ENCODE measurements around the gene RAB11FIP4.
"Not testable (repeated sequence)": the region's sequence is repeated elsewhere in the genome, so short reads cannot be mapped to it uniquely, and the experiment has no call there.

Gene RAB11FIP4

DNA sequence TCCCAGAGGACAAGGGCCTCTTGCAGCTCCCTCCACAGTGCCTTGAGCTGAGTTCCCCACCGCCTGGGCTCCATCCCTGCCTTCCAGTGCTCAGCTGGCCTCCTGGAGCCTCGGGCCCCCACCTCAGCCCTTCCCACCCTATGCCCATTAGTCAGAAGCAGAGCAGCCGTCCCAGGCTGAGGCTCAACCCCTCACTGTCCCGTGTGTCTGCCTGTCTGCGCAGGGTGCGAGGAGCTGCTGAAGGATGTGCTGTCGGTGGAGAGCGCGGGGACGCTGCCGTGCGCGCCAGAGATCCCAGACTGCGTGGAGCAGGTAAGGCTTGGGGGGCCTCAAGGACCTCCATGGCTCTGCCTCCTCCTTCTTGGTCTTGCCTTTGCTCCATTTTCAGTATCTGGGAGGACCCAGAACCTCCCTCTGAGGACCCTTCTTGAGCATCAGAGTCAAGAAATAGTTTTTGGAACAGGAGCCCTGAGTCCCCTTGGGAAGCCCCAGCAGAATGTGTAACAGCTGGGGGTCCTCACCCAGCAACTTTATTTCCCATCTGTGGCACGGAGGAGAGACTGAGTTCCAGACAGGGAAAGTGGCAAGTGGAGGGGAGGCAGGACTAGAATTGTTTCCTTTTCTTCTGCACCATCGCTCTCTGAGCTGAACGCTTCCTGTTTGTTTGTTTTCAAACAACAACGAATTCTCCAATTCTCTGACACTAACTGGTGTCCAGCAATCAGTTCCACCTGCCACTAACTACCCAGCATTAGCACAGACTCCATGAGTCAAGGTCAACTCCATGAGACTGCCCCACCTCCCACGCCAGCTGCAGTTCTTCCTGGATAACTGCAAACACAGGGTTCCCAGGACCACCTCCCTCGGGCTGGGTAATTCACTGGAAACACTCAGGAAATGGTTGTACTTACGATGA is 42.6 kb downstream of the RAB11FIP4 start:
- no peak for DNase-seq

DNA sequence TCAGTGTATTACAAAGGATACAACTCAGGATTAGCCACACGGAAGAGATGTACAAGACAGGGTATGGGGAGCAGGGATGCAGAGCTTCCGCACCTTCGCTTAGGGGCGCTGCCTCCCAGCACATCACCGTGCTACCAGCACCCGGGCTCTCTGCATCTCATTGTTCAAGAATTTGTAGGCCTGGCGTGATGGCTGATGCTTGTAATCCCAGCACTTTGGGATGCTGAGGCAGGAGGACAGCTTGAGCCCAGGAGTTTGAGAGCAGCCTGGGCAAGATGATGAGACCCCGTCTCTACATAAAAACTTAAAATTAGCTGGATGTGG is 43.2 kb downstream of the RAB11FIP4 start:
- DNase-seq = no peak

DNA sequence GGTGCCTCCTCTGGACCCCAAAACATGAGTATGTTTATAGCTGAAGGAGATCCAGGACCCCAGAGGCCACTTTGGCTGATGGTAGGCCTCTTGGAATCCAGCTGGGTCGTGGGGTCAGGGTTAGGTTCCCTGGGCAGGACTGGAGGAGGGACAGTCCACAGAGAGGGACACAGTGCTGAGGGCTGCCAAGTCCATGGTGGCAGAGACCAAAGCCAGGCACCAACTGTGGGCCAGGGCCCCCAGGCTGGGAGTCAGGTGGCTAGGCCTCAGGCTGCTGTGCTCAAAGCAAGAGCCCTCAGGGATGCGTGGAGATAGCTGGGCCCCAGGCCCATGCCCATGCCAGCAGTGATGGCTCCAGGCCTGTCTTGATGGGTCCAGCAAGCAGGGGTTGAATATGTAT is 44.1 kb downstream of the RAB11FIP4 start:
- DNase-seq = no peak

DNA sequence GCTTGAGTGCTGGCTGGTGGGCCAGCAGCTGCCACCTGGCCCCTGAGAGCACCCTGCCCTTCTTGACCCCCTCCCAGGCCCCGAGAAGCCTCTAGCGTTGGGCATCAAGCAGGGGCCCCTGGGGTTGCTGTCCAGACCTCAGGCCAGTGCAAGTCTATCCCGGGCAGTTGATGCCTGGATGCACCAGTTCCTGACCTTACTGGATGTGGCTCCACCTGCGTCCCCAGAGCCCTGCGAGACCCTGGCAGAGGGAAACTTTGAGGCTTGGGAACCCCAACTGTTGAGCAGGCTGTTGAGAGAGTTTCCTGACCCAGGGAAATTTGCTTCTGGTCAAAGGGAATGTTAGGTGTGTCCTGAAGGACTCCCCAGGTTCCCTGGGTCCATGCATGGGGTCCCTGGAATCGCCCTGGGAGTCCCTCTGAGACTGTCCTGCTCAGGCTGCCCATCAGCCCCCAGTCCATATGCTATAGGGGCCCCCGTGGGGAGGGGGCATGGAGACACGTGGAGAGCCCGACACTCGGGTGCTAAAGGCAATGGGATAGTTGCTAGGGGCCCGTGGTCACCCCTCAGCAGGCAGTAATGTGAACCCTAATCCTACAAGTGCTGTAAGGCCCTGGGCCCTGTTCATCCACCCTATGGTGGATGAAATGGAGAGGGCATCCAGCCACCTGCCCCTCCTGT is 46.4 kb downstream of the RAB11FIP4 start:
- no peak for DNase-seq

DNA sequence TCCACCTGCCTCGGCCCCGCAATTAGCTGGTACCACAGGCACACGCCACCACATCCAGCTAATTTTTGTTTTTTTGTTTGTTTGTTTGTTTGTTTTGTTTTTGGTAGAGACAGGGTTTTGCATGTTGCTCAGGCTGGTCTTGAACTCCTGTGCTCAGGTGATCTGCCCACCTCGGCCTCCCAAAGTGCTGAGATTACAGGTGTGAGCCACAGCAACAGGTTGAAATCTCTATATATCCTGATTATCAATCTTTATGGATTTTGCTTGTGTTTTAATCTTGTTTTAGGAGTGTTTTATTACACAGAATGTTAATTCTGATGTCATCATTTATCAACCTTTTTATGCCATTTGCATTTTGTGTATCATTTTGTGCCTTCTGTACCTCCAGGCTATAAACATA is 48.2 kb downstream of the RAB11FIP4 start:
- no peak for DNase-seq

DNA sequence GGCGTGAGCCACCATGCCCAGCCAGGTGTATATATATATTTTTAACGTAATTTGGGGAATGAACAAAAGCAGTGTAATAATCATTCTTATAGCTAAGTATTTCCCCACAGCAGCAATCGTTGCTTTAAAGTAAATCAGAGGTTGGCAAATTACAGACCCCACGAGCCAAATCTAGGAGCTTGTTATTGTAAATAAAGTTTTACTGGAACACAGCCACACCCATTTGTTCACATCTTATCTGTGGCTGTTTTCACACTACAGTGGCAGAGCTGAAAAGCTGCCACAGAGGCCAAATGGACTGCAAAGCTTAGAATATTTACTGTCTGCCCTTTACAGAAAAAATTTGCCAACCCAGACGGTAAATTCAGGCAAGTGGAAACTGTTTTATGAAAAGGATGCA is 50.8 kb downstream of the RAB11FIP4 start:
- no peak for DNase-seq

DNA sequence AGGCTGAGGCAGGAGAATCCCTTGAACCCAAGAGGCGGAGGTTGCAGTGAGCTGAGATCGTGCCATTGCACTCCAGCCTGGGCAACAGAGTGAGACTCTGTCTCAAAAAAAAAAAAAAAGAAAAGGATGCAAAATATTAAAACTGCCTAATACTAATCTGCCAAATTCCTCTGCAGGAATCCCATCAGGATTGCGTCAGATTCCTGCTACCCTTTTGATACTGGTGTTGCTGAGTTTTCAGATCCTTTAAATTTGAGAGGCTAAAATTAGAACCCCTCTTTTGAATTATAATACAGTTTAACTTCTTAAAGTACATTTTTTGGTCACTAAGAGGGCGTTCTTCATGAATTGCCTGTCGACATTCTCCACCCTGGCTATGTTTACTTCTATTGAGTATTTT is 51.4 kb downstream of the RAB11FIP4 start:
- not testable (repeated sequence) for DNase-seq

DNA sequence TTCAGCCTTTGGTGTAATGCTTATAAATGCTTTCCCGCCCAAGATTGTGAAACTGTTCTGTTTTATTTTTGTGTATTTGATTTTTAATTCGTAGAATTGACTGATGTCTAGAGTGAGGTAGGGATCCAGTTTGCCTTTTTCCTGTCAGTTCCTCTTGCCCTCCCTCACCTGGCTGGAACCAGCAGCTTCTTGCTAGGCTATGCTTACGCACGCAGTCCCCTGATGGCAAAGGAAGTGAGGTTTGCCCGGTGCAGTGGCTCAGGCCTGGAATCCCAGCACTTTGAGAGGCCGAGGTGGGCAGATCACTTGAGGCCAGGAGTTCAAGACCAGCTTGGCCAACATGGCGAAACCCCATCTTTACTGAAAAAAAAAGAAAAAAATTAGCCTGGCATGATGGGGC is 51.9 kb downstream of the RAB11FIP4 start:
- DNase-seq = no peak

DNA sequence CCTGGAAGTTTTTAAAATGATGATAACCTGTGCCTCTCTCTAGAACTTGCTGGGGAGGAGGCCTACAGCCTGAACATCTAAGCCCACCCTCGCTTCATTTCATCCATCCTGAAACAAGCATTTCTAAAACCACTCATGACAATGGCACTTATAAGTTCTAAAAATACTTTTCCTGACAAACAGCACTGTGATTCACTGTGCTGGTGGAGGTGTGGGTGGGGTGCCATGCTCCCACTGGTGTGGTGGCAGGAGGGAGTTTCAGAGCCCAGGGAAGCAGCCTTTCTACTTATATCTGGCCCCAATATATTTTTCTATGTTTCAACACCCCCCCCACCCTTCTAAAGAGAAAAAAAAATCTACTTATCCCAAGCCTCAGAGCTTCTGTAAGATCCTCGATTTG is 52.6 kb downstream of the RAB11FIP4 start:
- DNase-seq = no peak

DNA sequence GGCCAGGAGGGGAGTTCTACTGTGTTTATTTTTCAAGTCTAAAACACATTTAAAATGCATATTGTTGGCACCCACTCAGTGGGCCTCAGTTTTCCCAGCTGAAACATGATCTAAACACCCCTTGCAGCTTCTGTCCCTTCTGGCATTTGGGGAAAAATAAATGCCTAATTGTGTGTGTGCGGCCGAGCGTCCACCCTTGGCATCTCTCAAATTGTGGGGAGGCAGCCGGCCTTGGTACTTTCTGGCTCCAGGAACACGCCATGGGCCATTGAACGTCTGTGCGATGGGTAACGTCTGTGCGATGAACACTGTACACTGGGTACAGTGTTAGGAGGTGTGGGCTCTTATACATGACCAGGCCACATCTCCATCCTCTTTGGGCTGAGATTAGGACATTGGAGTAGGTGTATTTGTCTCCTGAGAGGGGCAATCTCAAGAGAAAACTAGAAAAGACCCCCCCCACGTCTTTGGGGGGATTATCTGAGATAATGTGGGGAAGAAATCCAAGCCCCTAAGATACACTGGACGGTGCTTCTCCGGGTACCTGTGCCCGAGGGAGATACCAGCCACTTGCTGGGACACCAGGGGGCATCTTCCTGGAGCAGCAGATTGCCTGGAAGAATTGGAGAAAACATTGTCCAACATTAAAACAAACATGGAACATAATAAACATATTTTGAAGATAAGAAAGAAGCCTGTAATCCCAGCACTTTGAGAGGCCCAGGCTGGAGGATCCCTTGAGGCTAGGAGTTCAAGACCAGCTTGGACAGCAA is 54.9 kb downstream of the RAB11FIP4 start:
- DNase-seq = no peak

DNA sequence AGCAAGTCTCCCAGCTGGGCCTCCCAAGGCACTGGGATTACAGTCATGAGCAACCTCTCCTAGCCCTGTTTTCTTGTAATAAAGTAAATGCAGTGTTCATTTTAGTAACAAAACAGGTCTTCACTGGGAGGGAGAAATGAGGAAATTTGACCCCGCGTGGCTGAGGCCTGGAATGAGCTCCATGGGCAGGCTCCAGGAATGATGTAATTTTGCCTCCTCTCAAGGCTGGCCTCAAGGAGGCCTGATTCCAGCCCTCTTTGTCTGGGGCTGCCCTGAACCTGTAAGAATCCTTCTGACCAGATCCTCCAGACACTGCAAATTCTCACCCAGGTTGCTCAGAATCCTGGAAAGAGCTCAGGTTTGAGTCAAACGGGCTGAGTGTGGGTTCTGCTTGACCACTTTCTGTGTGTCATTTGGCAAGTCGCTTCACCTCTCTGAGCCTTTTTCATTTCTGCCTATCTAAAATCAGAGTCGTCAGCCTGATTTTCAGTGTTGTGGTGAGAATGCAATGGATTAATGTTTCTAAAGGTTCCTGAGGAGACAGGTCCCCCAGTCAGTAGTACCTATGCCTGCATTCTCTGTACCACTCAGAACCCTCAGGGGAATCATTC is 57.1 kb downstream of the RAB11FIP4 start:
- DNase-seq = no peak

DNA sequence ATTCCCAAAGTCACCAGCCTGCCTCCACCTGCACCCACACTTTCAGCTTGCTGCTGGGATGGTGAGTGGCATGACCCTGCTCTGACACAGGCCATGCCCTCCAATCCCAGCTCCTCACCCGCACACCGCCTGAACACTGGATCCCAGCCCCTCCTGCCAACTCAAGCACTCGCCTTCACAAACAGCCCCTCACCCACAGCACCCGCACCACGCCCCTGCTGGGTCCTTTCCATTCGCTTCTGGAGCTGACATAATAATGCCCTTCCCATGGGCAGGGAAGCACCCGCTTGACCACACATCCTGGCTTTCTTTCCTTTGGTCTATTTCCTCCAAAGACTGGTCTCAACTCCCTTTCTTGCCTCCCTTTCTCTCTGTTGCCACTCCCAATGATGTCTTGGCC is 57.6 kb downstream of the RAB11FIP4 start:
- no peak for DNase-seq

DNA sequence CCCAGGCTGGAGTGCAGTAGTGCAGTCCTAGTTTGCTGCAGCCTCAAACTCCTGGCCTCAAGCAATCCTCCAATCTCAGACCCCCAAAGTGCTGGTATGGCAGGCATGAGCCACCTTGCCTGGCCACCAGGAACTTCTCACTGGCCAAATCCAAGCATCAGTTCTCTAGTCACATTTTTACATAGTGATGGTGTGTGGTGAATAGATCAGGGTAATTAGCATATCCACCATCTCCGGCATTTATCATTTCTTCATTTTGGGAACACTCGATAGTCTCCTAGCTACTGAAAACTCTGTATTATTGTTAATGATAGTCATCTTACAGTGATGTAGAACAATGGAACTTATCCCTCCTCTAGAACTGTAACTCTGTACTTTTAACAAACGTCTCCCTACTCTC is 58.3 kb downstream of the RAB11FIP4 start:
- no peak for DNase-seq

DNA sequence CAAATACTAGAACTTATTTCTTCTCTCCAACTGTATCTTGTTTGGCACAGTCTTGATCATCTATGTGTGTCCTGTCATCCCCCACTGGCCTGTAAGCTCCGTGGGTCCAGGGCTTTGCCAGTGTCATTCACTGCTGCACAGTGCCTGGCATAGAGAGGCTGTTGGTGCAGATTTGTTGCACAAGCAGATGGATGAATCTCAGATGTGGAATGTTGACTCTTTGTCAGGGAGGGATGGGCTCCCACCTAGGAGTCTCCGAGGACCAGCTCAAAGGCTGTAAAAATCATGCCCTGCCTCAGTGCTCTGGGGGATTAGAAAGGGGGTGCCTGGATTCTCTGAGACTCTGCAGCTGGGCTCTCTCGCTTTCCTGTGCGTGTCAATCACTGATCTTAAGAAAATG is 60.6 kb downstream of the RAB11FIP4 start:
- DNase-seq = no peak

DNA sequence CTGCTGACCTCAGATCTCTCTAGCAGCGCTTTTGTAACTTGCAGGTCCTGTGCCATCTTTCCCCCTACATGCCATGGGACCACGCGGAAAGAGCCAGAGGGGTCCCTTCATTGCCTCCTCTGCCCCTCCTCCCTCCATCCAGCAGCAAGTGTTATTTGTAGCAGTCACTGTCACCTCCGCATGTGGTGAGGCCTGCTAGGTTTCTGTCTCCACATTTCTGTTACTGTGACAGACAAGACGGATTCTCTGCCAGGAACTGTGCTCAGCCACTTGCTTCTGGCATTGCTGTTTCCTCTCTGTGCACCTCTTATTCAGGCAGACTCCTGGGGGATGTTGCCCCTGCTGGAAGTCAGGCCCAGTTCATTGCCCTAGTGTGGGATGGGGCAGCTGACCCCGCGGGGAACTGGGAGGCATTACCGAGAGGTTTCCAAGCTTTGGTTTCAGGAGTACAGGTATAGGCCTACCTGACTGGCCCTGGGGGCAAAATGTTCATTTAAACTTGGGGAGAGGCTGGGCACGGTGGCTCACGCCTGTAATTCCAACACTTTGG is 61.2 kb downstream of the RAB11FIP4 start:
- DNase-seq = no peak

DNA sequence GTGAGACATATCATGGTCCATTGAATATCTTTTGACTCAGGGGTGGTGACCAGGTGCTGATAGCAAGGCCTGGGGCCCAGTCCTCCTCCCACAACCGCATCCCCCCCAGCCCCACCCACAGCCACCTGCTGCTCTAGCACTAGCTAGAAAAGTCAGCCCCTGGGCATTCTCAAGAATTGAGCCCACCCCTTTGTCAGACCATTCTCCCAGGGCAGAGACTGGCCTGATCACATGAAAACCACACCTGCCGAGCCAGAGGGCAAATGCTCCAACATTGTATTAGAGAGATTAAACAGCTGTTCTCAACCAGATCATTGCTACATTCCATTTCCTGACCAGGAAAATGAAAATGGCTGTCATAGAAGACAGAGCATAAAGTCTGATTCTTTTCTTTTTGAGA is 62.4 kb downstream of the RAB11FIP4 start:
- no peak for DNase-seq

DNA sequence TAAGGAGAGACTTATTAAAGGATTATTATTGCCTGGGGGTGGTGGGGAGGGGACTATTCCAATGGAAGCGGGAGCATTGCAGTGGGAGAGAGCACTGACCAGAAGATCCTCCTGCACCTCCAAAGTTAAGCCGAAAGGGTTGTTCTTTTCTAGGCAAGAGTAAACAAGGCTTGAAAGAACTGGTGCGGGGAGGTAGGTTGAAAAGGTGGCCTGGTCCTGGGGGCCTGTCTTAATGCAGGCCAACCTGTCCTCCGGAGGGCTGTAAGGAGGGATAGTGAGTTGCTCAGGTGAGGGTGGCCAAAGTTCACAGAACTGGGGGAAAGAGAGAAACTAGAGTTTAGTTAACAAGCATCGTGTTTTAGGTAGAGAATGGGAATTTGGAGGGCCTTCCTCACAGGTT is 65.3 kb downstream of the RAB11FIP4 start:
- no peak for DNase-seq

DNA sequence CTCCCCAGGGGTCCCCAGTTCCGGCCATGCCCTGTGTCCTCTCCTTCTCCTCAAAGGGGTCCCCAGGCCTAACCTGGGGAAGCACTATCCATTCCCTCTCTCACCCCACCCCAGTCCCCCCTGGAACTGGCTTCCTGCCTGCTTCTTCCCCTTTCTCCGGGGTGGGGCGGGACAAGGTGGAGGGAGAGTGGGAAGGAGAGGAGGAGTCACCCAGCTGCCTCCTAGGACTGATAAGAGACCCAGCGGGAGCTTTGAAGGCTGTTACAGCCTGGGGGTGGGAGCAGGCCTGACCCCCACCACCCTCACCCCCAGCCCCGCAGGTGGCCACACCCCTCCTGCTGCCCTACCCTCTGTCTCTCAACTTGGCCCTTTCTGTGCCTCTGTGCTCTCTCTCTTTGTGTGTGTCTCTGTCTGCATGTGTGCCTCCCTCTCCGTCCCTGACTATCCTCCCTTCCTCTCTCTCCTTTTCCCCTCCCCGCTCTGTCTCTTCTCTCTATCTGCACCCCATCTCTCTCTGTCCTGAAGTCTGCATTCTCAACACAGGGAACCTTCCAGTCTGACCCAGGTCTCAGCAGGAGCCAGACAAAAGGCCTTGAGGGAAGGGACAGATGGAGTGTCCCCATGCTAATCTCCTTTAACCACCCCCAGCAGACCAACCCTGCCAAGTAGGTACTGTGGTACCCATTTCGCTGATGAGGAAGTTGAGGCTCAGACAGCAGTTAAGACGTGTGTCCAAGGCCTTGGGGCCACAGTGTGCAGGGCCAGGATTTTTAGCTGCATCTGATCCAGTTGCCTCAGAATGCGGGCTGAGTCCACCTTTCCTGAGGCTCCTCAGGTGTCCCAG is 66.1 kb downstream of the RAB11FIP4 start:
- DNase-seq = no peak

DNA sequence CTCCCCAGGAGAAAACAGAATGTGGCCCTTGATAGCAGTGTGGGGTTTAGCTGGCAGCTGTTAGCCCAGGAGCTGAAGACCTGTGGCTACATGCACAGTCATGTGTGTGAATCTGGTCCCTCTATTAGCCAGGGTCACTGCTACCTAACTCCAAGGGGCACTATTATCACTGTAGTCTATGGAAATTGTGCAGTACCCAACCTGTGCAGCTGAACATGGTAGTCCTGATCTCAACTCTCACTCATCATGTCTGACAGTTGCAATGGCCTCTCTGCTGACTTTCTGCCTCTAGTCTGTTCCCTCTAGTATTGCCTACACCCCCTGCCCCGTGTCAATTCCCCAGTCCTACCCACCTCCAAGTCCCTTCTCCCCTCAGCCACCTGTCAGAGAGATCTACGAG is 67.4 kb downstream of the RAB11FIP4 start:
- no peak for DNase-seq

DNA sequence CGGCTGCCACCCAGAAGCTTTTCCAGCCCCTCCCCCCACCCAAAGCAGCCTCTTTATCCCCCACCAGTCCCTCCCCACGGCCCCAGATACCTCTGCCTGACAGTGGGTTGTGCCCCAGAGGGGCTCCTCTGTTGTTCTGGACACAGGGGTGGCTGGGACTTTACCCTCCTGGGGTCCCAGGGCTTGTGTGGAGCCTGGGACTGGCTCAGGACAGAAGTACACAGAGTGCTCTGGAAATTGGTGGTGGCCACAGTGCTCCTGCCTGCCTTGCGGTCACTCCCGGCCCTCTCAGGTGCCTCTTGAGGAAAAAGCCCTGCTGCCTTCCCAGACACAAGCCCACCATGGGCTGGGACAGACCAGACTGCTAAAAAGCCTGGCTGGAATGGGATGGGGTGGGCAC is 68.2 kb downstream of the RAB11FIP4 start:
- no peak for DNase-seq

DNA sequence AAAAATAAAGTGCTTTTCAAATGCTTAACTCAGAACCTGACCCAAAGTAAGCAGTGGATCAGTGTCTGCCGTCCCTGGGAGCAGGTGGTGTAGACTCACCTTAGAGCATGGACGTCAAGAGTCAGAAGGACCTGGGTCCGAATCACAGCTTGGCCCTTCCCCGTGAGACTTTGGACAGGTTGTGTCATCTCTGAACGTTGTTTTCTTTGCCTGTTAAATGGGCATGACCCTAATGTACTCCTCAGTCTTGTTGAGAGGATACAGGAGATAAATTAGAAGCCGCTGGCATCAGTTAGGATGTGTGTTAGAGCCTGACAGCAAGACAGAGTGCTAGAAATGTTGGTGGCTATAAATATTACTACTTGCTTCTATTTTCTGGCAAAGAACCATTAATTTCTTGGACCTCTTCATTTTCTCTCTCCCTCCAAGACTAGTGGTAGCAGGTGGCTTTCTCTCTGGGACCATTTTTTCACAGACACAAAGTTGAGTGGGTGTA is 68.8 kb downstream of the RAB11FIP4 start:
- no peak for DNase-seq

DNA sequence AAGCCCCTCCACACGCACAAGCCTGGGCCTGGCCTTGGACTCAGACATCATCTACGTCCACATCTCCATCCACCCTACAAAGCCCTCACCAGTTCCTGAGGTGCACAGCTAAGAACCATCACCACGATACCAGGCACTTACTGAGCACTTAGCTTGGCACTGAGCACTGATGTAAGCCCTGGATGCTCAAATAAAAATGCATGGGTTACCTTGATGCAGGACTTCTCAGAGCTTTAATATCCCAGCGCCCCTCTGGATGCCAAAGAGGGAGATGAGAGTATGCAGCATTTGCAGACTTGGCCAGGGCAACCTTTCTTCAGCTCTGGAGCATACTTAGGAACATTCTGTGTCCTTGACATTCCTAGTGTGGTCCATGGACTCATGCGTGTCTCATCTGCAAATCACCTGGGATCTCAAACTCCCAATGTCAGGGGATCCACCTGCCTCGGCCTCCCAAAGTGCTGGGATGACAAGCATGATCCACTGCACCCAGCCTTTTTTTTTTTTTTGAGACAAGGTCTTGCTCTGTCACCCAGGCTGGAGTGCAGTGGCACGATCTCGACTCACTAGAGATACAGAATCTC is 69.8 kb downstream of the RAB11FIP4 start:
- DNase-seq = no peak

Measured in 8988T (cell line).